ENCODE results near the gene ZGLP1.

DNA sequence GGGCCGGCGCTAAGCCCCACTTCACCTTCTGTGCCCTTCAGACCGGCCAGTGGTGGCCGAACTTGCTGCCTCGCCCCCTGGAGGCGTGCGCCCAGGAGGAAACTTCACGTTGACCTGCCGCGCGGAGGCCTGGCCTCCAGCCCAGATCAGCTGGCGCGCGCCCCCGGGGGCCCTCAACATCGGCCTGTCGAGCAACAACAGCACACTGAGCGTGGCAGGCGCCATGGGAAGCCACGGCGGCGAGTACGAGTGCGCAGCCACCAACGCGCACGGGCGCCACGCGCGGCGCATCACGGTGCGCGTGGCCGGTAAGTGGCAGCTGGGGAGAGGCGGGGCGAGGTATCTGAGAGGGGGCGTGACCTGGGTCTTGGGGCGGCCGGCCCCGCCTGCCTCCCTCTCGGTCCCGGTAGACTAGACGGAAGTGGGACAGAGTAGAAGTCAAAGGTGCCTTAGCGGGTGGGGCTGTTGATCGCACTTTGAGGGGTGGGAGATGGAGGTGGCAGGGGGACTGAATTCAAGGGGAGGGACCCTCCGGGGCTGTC lies 14.2 kb downstream of the ZGLP1 start:
- TF ChIP-seq, protein P1, sequence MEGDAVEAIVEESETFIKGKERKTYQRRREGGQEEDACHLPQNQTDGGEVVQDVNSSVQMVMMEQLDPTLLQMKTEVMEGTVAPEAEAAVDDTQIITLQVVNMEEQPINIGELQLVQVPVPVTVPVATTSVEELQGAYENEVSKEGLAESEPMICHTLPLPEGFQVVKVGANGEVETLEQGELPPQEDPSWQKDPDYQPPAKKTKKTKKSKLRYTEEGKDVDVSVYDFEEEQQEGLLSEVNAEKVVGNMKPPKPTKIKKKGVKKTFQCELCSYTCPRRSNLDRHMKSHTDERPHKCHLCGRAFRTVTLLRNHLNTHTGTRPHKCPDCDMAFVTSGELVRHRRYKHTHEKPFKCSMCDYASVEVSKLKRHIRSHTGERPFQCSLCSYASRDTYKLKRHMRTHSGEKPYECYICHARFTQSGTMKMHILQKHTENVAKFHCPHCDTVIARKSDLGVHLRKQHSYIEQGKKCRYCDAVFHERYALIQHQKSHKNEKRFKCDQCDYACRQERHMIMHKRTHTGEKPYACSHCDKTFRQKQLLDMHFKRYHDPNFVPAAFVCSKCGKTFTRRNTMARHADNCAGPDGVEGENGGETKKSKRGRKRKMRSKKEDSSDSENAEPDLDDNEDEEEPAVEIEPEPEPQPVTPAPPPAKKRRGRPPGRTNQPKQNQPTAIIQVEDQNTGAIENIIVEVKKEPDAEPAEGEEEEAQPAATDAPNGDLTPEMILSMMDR (IDR thresholded peaks at IDR 0.05; ENCODE audit: low read length) = peak; percentile 10; the same call in 1 of the 2 replicates
- no peak for TF ChIP-seq EZH2 (IDR thresholded peaks at IDR 0.05; ENCODE audit: borderline replicate concordance, low read length)

All from OCI-LY1 (cell line).